Fibroblast of mammary gland (primary cell): Measurements from ENCODE around the gene IQCK.

Experiments used
- DNase-seq: peaks from one replicate; pipeline ENCODE4 v3.0.0-alpha.2; 2010; ENCODE audit warnings: low read depth
- H3K4me3 ChIP-seq: 2 replicates; pipeline ENCODE4 v1.5.1; 2011; ENCODE audit warnings: low read depth, mild to moderate bottlenecking, low read length, moderate library complexity; ENCODE audit not compliant: control insufficient read depth
- CTCF ChIP-seq: conservative IDR thresholded peaks from 2 replicates; pipeline ENCODE4 v1.5.1; 2011; ENCODE audit warnings: low read depth, low read length, inconsistent platforms; ENCODE audit not compliant: control insufficient read depth, insufficient read depth

IQCK gene

GRCh38 chr16:19859603-19860002 is 141.5 kb downstream of the IQCK start:
- no peak for DNase-seq
- no peak overlapping the region for H3K4me3 ChIP-seq

GRCh38 chr16:19860166-19861041 is 142.3 kb downstream of the IQCK start:
- no peak overlapping the region for H3K4me3 ChIP-seq
- TF ChIP-seq CTCF, result no peak
- DNase-seq, result no peak

More at GRCh38 chr16:19859603-19860002, 141.5 kb downstream of the IQCK start:
- no peak for TF ChIP-seq CTCF

- DNase-seq, result no peak
- H3K4me3 ChIP-seq, result no peak overlapping the region
- no peak for TF ChIP-seq CTCF
Measured at GRCh38 chr16:19861133-19861532, 143.1 kb downstream of the IQCK start.

GRCh38 chr16:19861811-19862327 is 143.8 kb downstream of the IQCK start:
- no peak for TF ChIP-seq CTCF
- H3K4me3 ChIP-seq, result no peak overlapping the region
- no peak for DNase-seq

GRCh38 chr16:19863990-19864389 is 145.9 kb downstream of the IQCK start:
- DNase-seq, result no peak
- no peak for TF ChIP-seq CTCF
- H3K4me3 ChIP-seq, result no peak overlapping the region

- no peak for DNase-seq
- no peak for TF ChIP-seq CTCF
- H3K4me3 ChIP-seq, result no peak overlapping the region
Measured at GRCh38 chr16:19864566-19864965, 146.5 kb downstream of the IQCK start.
